Measurements from ENCODE around the gene AP2A1.

- no peak for TF ChIP-seq FOXP2 (optimal IDR thresholded peaks at IDR 0.05; ENCODE audit: control extremely low read depth, extremely low read length, insufficient read depth)
- TF ChIP-seq EZH2 (IDR thresholded peaks at IDR 0.05) = no peak
Measured at GRCh38 chr19:49718991-49719390, 47.8 kb upstream of the AP2A1 start.
